IMR-90 (cell line): ENCODE data around the gene IL13.

ENCODE experiments used
- BHLHE40 ChIP-seq: fragments of 150-350 bp; IDR thresholded peaks from 2 replicates; pipeline ENCODE4 v1.6.1; 2016; ENCODE audit warnings: mild to moderate bottlenecking, low read depth, low read length
- CEBPB ChIP-seq: IDR thresholded peaks from 2 replicates; pipeline ENCODE4 v1.6.1; 2012; ENCODE audit warnings: low read depth, low read length, improper control_type of control experiment
- CHD1 ChIP-seq: IDR thresholded peaks from 2 replicates; pipeline ENCODE4 v1.6.1; 2012; ENCODE audit warnings: low read depth, low read length, improper control_type of control experiment
- ELK1 ChIP-seq: fragments of 150-350 bp; IDR thresholded peaks from 2 replicates; pipeline ENCODE4 v1.6.1; 2016; ENCODE audit warnings: low read depth, mild to moderate bottlenecking, low read length, moderate library complexity, borderline replicate concordance
- FOS ChIP-seq: fragments of 150-350 bp; IDR thresholded peaks from 2 replicates; pipeline ENCODE4 v1.6.1; 2016; ENCODE audit warnings: low read depth, low read length
- MAFK ChIP-seq: IDR thresholded peaks from 2 replicates; pipeline ENCODE4 v1.6.1; 2012; ENCODE audit warnings: low read depth, low read length, improper control_type of control experiment
- MXI1 ChIP-seq: IDR thresholded peaks from 2 replicates; pipeline ENCODE4 v1.6.1; 2012; ENCODE audit warnings: low read depth, mild to moderate bottlenecking, low read length, moderate library complexity, borderline replicate concordance
- POLR2A ChIP-seq: IDR thresholded peaks from 2 replicates; pipeline ENCODE4 v1.6.1; 2012; ENCODE audit warnings: mild to moderate bottlenecking, low read depth, low read length
- RAD21 ChIP-seq: IDR thresholded peaks from 2 replicates; pipeline ENCODE4 v1.6.1; 2012; ENCODE audit warnings: low read length, improper control_type of control experiment
- RFX5 ChIP-seq: IDR thresholded peaks from 2 replicates; pipeline ENCODE4 v1.8.0; 2012; ENCODE audit warnings: low read depth, mild to moderate bottlenecking, low read length, moderate library complexity
- SMC3 ChIP-seq: fragments of 150-350 bp; IDR thresholded peaks from 2 replicates; pipeline ENCODE4 v1.6.1; 2016; ENCODE audit warnings: low read depth, mild to moderate bottlenecking, antibody characterized with exemption, low read length, moderate library complexity
- USF2 ChIP-seq: fragments of 150-350 bp; IDR thresholded peaks from 2 replicates; pipeline ENCODE4 v1.6.1; 2017; ENCODE audit warnings: mild to moderate bottlenecking, antibody characterized with exemption, low read length, low read depth
- TF ChIP-seq, protein P1 (sequence below): conservative IDR thresholded peaks from 2 replicates; pipeline ENCODE4 v1.5.1; 2012; ENCODE audit warnings: mild to moderate bottlenecking, low read depth, low read length, improper control_type of control experiment

DNA sequence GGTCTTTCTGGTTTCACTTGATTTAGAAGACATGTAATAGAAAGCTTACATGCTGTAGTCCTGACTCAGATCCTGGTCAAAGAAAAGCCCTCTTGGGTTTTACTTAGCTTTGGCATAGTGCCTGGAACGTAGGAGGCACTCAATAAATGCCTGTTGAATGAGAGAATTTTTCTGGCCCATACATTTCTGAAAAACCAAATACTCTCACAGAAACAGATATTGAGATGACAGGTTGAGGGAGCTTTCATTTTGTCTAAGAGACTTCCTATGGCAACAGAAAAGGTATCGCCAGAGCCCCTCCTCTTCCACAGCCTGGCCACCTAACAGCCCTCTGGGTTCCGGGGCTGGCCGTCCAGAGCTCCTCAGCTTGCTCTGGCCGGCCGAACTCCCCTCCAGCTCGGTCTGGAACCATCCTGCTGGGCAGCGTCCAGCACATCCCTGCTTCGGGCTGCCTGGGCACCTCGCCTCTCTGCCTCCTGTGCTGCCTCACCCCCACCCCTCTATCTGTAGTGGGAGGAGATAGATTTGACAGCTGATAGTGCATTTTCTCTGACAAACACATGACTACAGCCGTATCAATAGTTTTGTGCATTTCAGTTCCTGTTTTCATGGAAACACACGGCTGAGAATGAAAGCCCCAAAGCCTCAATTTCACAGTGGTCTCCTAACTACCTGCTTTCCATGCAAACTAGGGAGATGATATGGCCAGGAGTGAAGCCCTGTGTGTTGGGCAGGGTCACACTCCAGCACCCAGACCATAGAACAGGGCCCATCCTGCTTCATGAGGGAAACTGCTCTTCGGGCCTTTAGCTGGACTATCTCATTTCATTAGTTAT is 16.9 kb downstream of the IL13 start:
- no peak for TF ChIP-seq POLR2A
- TF ChIP-seq, protein P1, sequence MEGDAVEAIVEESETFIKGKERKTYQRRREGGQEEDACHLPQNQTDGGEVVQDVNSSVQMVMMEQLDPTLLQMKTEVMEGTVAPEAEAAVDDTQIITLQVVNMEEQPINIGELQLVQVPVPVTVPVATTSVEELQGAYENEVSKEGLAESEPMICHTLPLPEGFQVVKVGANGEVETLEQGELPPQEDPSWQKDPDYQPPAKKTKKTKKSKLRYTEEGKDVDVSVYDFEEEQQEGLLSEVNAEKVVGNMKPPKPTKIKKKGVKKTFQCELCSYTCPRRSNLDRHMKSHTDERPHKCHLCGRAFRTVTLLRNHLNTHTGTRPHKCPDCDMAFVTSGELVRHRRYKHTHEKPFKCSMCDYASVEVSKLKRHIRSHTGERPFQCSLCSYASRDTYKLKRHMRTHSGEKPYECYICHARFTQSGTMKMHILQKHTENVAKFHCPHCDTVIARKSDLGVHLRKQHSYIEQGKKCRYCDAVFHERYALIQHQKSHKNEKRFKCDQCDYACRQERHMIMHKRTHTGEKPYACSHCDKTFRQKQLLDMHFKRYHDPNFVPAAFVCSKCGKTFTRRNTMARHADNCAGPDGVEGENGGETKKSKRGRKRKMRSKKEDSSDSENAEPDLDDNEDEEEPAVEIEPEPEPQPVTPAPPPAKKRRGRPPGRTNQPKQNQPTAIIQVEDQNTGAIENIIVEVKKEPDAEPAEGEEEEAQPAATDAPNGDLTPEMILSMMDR = no peak
- no peak for TF ChIP-seq RAD21
- peak; percentile 27; the same call in 1 of the 2 replicates for TF ChIP-seq FOS
- TF ChIP-seq USF2 = no peak
- TF ChIP-seq CHD1 = no peak
- TF ChIP-seq MXI1 = no peak
- no peak for TF ChIP-seq MAFK
- TF ChIP-seq ELK1 = no peak
- TF ChIP-seq SMC3 = no peak
- TF ChIP-seq BHLHE40 = no peak
- TF ChIP-seq CEBPB = no peak
- no peak for TF ChIP-seq RFX5
